ENCODE results near the gene RIOX2. TPM values are rescaled to one million over a fixed set of nuclear protein-coding genes. Genes with fewer than 3 reads are reported as not detected.

The RIOX2 gene
- total RNA-seq, 1 donor = 12.1 TPM

- Histone ChIP-seq H3K27me3 (ENCODE audit: insufficient read depth, low read length) (no peaks in the 10 kb centered on the region), H3K4me3 (ENCODE audit: low read length) (no peak overlapping the region), H3K9me3 (ENCODE audit: low read depth, low read length) (no peaks in the 10 kb centered on the region), H3K4me1 (ENCODE audit: insufficient read depth, low read length) (peaks cover 4% of the 10 kb centered on the region)
These were observed 26.9 kb upstream of the RIOX2 start for GRCh38 chr3:97999103-97999502.

- no peaks in the 10 kb centered on the region for H3K27me3 ChIP-seq (ENCODE audit: insufficient read depth, low read length)
- no peak overlapping the region for H3K4me3 ChIP-seq (ENCODE audit: low read length)
- no peaks in the 10 kb centered on the region for H3K9me3 ChIP-seq (ENCODE audit: low read depth, low read length)
- H3K4me1 ChIP-seq (ENCODE audit: insufficient read depth, low read length) = no peaks in the 10 kb centered on the region
These were observed 24.8 kb upstream of the RIOX2 start for GRCh38 chr3:97996988-97997387.

GRCh38 chr3:97994328-97994945, 22.2 kb upstream of the RIOX2 start:
- no peaks in the 10 kb centered on the region for H3K9me3 ChIP-seq (ENCODE audit: low read depth, low read length)
- no peaks in the 10 kb centered on the region for H3K27me3 ChIP-seq (ENCODE audit: insufficient read depth, low read length)
- no peak overlapping the region for H3K4me3 ChIP-seq (ENCODE audit: low read length)
- H3K4me1 ChIP-seq (ENCODE audit: insufficient read depth, low read length) = no peaks in the 10 kb centered on the region

GRCh38 chr3:97993526-97993925, 21.3 kb upstream of the RIOX2 start:
- Histone ChIP-seq H3K4me1 (ENCODE audit: insufficient read depth, low read length) (no peaks in the 10 kb centered on the region), H3K4me3 (ENCODE audit: low read length) (no peak overlapping the region), H3K27me3 (ENCODE audit: insufficient read depth, low read length) (no peaks in the 10 kb centered on the region), H3K9me3 (ENCODE audit: low read depth, low read length) (no peaks in the 10 kb centered on the region)

GRCh38 chr3:97992547-97993173, 20.4 kb upstream of the RIOX2 start:
- H3K27me3 ChIP-seq (ENCODE audit: insufficient read depth, low read length) = no peaks in the 10 kb centered on the region
- no peaks in the 10 kb centered on the region for H3K4me1 ChIP-seq (ENCODE audit: insufficient read depth, low read length)
- H3K9me3 ChIP-seq (ENCODE audit: low read depth, low read length) = no peaks in the 10 kb centered on the region
- no peak overlapping the region for H3K4me3 ChIP-seq (ENCODE audit: low read length)

- no peaks in the 10 kb centered on the region for H3K9me3 ChIP-seq (ENCODE audit: low read depth, low read length)
- H3K27me3 ChIP-seq (ENCODE audit: insufficient read depth, low read length) = no peaks in the 10 kb centered on the region
- H3K4me1 ChIP-seq (ENCODE audit: insufficient read depth, low read length) = no peaks in the 10 kb centered on the region
- H3K4me3 ChIP-seq (ENCODE audit: low read length) = no peak overlapping the region
These were observed 19.1 kb upstream of the RIOX2 start for GRCh38 chr3:97991293-97991682.

- Histone ChIP-seq H3K27me3 (ENCODE audit: insufficient read depth, low read length) (no peaks in the 10 kb centered on the region), H3K4me3 (ENCODE audit: low read length) (no peak overlapping the region), H3K9me3 (ENCODE audit: low read depth, low read length) (no peaks in the 10 kb centered on the region), H3K4me1 (ENCODE audit: insufficient read depth, low read length) (no peaks in the 10 kb centered on the region)
These were observed 18.5 kb upstream of the RIOX2 start for GRCh38 chr3:97990624-97991292.

GRCh38 chr3:97988784-97989568, 16.7 kb upstream of the RIOX2 start:
- Histone ChIP-seq H3K27me3 (ENCODE audit: insufficient read depth, low read length) (no peaks in the 10 kb centered on the region), H3K4me1 (ENCODE audit: insufficient read depth, low read length) (no peaks in the 10 kb centered on the region), H3K9me3 (ENCODE audit: low read depth, low read length) (no peaks in the 10 kb centered on the region), H3K4me3 (ENCODE audit: low read length) (no peak overlapping the region)

GRCh38 chr3:97987306-97987705, 15.1 kb upstream of the RIOX2 start:
- Histone ChIP-seq H3K4me3 (ENCODE audit: low read length) (no peak overlapping the region), H3K4me1 (ENCODE audit: insufficient read depth, low read length) (no peaks in the 10 kb centered on the region), H3K27me3 (ENCODE audit: insufficient read depth, low read length) (no peaks in the 10 kb centered on the region), H3K9me3 (ENCODE audit: low read depth, low read length) (no peaks in the 10 kb centered on the region)

- no peaks in the 10 kb centered on the region for H3K4me1 ChIP-seq (ENCODE audit: insufficient read depth, low read length)
- H3K27me3 ChIP-seq (ENCODE audit: insufficient read depth, low read length) = no peaks in the 10 kb centered on the region
These were observed 11.8 kb upstream of the RIOX2 start for GRCh38 chr3:97983933-97984491.

GRCh38 chr3:97981886-97982285, 9.7 kb upstream of the RIOX2 start:
- no peaks in the 10 kb centered on the region for H3K4me1 ChIP-seq (ENCODE audit: insufficient read depth, low read length)
- no peaks in the 10 kb centered on the region for H3K27me3 ChIP-seq (ENCODE audit: insufficient read depth, low read length)
- H3K9me3 ChIP-seq (ENCODE audit: low read depth, low read length) = no peaks in the 10 kb centered on the region
- no peak overlapping the region for H3K4me3 ChIP-seq (ENCODE audit: low read length)

More at GRCh38 chr3:97983933-97984491, 11.8 kb upstream of the RIOX2 start:
- H3K9me3 ChIP-seq (ENCODE audit: low read depth, low read length) = no peaks in the 10 kb centered on the region
- H3K4me3 ChIP-seq (ENCODE audit: low read length) = no peak overlapping the region

GRCh38 chr3:97979610-97980009, 7.4 kb upstream of the RIOX2 start:
- no peak overlapping the region for H3K4me3 ChIP-seq (ENCODE audit: low read length)
- no peaks in the 10 kb centered on the region for H3K4me1 ChIP-seq (ENCODE audit: insufficient read depth, low read length)
- no peaks in the 10 kb centered on the region for H3K9me3 ChIP-seq (ENCODE audit: low read depth, low read length)
- no peaks in the 10 kb centered on the region for H3K27me3 ChIP-seq (ENCODE audit: insufficient read depth, low read length)

GRCh38 chr3:97975466-97975865, 3.2 kb upstream of the RIOX2 start:
- H3K9me3 ChIP-seq (ENCODE audit: low read depth, low read length) = no peaks in the 10 kb centered on the region
- H3K4me1 ChIP-seq (ENCODE audit: insufficient read depth, low read length) = peaks cover 24% of the 10 kb centered on the region
- H3K4me3 ChIP-seq (ENCODE audit: low read length) = no peak overlapping the region
- H3K27me3 ChIP-seq (ENCODE audit: insufficient read depth, low read length) = no peaks in the 10 kb centered on the region

GRCh38 chr3:97974996-97975395, 2.8 kb upstream of the RIOX2 start:
- Histone ChIP-seq H3K9me3 (ENCODE audit: low read depth, low read length) (no peaks in the 10 kb centered on the region), H3K27me3 (ENCODE audit: insufficient read depth, low read length) (no peaks in the 10 kb centered on the region)

GRCh38 chr3:97972976-97973375, 745 bp upstream of the RIOX2 start:
- Histone ChIP-seq H3K4me1 (ENCODE audit: insufficient read depth, low read length) (peaks cover 30% of the 10 kb centered on the region), H3K27me3 (ENCODE audit: insufficient read depth, low read length) (no peaks in the 10 kb centered on the region), H3K9me3 (ENCODE audit: low read depth, low read length) (no peaks in the 10 kb centered on the region), H3K4me3 (ENCODE audit: low read length) (no peak overlapping the region)

More at GRCh38 chr3:97974996-97975395, 2.8 kb upstream of the RIOX2 start:
- no peak overlapping the region for H3K4me3 ChIP-seq (ENCODE audit: low read length)
- H3K4me1 ChIP-seq (ENCODE audit: insufficient read depth, low read length) = peaks cover 24% of the 10 kb centered on the region
